ENCODE measurements around the gene CUTC.

DNA sequence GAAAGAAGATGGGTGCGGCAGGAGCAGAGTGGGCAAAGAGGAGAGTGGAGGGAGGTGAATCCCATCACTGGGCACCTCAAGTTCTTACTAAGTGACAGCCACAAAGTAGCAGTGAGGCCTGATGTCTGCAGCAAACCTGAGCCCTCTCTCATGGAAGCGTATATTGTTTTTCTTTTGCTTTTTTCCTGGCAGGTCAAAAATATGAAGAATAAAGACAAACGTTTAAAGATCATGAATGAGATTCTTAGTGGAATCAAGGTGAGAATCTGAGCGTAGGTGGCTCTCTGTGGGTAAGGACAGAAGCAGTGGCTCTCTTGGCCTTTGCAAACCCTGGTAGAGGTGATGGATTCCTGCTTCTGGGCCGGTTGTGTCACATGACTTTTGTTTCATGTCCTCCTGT lies 73.2 kb downstream of the CUTC start:
- TF ChIP-seq, protein P1, sequence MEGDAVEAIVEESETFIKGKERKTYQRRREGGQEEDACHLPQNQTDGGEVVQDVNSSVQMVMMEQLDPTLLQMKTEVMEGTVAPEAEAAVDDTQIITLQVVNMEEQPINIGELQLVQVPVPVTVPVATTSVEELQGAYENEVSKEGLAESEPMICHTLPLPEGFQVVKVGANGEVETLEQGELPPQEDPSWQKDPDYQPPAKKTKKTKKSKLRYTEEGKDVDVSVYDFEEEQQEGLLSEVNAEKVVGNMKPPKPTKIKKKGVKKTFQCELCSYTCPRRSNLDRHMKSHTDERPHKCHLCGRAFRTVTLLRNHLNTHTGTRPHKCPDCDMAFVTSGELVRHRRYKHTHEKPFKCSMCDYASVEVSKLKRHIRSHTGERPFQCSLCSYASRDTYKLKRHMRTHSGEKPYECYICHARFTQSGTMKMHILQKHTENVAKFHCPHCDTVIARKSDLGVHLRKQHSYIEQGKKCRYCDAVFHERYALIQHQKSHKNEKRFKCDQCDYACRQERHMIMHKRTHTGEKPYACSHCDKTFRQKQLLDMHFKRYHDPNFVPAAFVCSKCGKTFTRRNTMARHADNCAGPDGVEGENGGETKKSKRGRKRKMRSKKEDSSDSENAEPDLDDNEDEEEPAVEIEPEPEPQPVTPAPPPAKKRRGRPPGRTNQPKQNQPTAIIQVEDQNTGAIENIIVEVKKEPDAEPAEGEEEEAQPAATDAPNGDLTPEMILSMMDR (IDR thresholded peaks at IDR 0.05 in 8 of 11, conservative IDR thresholded peaks at IDR 0.05 in 3 of 11), result no peak
- no peak for TF ChIP-seq POLR2A (IDR thresholded peaks at IDR 0.05)
- no peak for TF ChIP-seq POLR2AphosphoS5 (IDR thresholded peaks at IDR 0.05)

Data from spleen (tissue), 7 donors.